Right lobe of liver (tissue), 4 donors: ENCODE data around the gene NBPF11.
"Not testable (repeated sequence)": the region's sequence is repeated elsewhere in the genome, so short reads cannot be mapped to it uniquely, and the experiment has no call there.

Experiments
- POLR2A ChIP-seq: fragments of 450-650 bp; IDR thresholded peaks from one replicate; pipeline ENCODE4 v1.6.1; 2017; ENCODE audit warnings: antibody characterized with exemption, mild to moderate bottlenecking
- TF ChIP-seq, protein P1 (sequence below), 4 donors: fragments of 200-600 bp in 3 of 4; fragments of 450-650 bp in 1 of 4; IDR thresholded peaks; one replicate each; pipeline versions ENCODE4 v1.5.1 to v1.8.0; 2016 to 2022; ENCODE audit warnings: antibody characterized with exemption in 4 of 4, mild to moderate bottlenecking in 2 of 4
- donor health status: DM: no; HTN: no; CAD: no.
- donor health status: DM: no; HTN: no; CAD: no.
- donor health status: DM: no; HTN: yes; CAD: no.

DNA sequence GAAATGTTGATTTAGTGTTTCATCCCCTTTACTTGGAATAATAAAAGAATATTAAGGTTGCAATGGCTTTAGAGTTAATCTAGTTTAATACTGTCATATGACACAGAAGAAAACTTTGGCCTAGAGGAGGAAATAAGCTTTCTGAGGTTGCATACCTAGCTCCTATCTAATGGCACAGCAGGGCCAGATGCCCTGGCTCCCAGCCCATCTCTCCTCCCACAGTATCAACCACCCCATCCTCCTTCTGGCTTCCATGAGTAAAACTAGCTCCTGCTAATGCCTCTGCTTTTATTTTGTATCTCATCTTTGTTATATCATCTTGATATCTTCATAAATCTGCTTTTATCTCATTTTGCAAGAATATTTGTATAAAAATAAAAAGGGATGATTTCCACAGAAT is 19.9 kb upstream of the NBPF11 start:
- TF ChIP-seq, protein P1, sequence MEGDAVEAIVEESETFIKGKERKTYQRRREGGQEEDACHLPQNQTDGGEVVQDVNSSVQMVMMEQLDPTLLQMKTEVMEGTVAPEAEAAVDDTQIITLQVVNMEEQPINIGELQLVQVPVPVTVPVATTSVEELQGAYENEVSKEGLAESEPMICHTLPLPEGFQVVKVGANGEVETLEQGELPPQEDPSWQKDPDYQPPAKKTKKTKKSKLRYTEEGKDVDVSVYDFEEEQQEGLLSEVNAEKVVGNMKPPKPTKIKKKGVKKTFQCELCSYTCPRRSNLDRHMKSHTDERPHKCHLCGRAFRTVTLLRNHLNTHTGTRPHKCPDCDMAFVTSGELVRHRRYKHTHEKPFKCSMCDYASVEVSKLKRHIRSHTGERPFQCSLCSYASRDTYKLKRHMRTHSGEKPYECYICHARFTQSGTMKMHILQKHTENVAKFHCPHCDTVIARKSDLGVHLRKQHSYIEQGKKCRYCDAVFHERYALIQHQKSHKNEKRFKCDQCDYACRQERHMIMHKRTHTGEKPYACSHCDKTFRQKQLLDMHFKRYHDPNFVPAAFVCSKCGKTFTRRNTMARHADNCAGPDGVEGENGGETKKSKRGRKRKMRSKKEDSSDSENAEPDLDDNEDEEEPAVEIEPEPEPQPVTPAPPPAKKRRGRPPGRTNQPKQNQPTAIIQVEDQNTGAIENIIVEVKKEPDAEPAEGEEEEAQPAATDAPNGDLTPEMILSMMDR (IDR thresholded peaks at IDR 0.05): not testable (repeated sequence)
- TF ChIP-seq POLR2A: not testable (repeated sequence)
